ENCODE measurements around the gene NDP.

Gene NDP

DNA sequence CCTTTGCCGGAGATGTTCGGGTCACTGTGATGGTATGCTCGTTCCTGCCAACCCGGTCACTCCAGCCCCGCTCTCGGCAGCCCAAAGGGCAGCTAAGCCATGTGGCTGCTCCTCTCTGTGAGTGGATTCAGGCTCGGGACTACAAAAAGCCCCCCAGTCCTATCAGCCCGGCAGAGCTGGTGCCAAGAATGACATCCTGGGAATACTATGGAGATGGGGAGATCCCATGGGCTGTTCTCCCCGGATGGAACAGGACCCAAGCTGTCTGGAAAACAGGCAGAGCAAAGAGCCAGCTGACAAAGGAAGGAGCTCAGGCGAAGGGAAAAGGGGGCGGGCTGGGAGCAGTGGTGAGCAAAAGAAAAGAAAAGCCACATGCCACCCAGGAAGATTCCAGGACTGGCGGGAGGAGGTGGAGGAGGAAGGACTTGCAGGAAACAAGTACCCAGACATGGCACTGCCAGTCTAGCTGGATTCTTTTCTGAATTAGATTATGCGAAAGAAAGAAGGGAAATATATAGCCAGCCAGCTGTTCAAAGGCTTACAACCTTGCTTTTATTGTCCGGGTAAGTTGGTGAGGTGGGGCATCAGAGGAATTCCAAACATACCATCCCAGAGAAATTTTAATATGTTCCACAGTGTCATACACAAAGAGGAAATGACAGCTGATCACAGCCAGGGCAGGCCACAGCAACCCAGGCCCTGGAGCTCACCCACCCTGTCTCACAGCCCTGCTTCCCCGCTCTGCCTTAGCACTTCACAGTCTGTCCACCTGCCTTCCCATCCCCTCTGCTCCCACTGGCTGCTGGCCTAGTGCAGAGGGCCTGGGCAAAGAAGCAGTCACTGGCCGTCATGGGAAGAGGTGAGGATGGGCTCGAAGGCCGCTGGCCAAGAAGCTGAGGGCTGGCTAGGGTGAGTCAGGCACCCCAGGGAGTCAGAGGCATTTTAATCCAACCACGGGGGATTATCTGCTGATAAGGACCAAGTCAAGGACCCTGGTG is 3.4 kb downstream of the NDP start:
- no peaks in the 10 kb centered on the region for H3K79me1 ChIP-seq (replicated peaks; ENCODE audit: low read length, poor library complexity, severe bottlenecking)
- WGBS: 76% methylated on average over 15 of the region's 19 CpGs
- no peak overlapping the region for H2BK15ac ChIP-seq (ENCODE audit: low read depth, poor library complexity, severe bottlenecking)
- no peak overlapping the region for H3K4ac ChIP-seq (ENCODE audit: low read depth in 1 of 2, low read length in 2 of 2)
- H3K4me3 ChIP-seq (ENCODE audit: insufficient read depth in 1 of 2, low read depth in 1 of 2, low read length in 2 of 2): no peak overlapping the region
- no peak overlapping the region for H4K8ac ChIP-seq (ENCODE audit: low read length)
- H3K4me2 ChIP-seq (ENCODE audit: low read length, poor library complexity, severe bottlenecking): no peak overlapping the region
- no peak overlapping the region for H4K91ac ChIP-seq (ENCODE audit: low read length)
- H2BK5ac ChIP-seq (ENCODE audit: low read depth, low read length, poor library complexity, severe bottlenecking): no peak overlapping the region
- no peak overlapping the region for H3K18ac ChIP-seq (ENCODE audit: low read depth in 1 of 2, low read length in 2 of 2)
- H2AK5ac ChIP-seq (ENCODE audit: low read length, severe bottlenecking): no peak overlapping the region
- DNase-seq: peak; percentile 23
- H3K4me1 ChIP-seq (ENCODE audit: control insufficient read depth, insufficient read depth, low read depth, low read length): no peaks in the 10 kb centered on the region
- H3K9me3 ChIP-seq (ENCODE audit: control insufficient read depth, low read length): no peaks in the 10 kb centered on the region
- no peak overlapping the region for H3K9ac ChIP-seq (ENCODE audit: low read length)
- no peak overlapping the region for H3K14ac ChIP-seq (ENCODE audit: low read length in 2 of 2)
- no peak overlapping the region for H2BK120ac ChIP-seq (ENCODE audit: low read depth, low read length)
- H3K27ac ChIP-seq (ENCODE audit: low read length, poor library complexity, severe bottlenecking): no peak overlapping the region
- no peak overlapping the region for H2AFZ ChIP-seq (ENCODE audit: low read depth, low read length)
- no peak overlapping the region for H2BK12ac ChIP-seq (ENCODE audit: low read length in 2 of 2)
- H3K27me3 ChIP-seq (ENCODE audit: control insufficient read depth in 1 of 2, insufficient read depth in 1 of 2, low read length in 2 of 2): peaks cover 0 to 51% of the 10 kb centered on the region in 2 experiments
- no peak overlapping the region for H3K23ac ChIP-seq (ENCODE audit: low read length in 2 of 2)
- H3K36me3 ChIP-seq (ENCODE audit: control insufficient read depth in 1 of 2, insufficient read depth in 2 of 2, low read depth in 1 of 2, low read length in 2 of 2): no peaks in the 10 kb centered on the region

DNA sequence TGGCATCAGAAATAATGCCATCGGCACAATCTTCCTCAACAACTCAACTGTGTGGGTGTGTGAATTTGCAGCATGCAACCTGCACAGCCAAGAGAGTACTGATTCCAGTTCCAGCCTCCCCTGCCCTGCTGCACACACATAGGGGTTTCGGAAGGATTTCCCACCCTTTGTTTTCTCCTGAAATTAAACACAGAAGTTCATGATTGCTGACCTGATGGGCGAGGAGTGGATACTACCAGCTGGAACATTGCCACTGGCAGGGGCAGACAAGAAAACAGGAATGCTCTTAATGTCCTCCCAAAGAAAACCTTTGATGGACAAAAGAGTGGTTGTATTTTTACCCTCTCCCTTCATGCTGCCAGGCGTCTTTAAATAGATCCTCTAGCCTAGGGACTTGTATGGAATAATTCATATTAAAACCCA is 4.8 kb downstream of the NDP start:
- no peaks in the 10 kb centered on the region for H3K36me3 ChIP-seq (ENCODE audit: control insufficient read depth in 1 of 2, insufficient read depth in 2 of 2, low read depth in 1 of 2, low read length in 2 of 2)
- 92% methylated on average over 3 of the region's 4 CpGs for WGBS

DNA sequence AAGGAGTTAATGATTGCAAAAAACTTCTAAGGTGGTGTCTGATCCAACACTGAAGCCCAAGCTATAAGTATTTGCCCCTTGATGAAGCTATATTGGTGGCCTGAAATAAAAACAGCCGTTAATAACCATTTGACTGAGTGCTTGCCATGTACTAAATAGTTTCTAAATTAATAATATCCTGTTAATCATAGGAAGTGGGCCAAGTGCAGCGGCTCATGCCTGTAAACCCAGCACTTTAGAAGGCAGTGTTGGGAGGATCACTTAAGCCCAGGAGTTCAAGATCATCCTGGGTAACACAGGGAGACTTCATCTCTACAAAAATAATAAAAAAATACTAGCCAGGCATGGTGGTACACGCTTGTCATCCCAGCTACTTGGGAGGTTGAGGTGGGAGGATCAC is 8.3 kb downstream of the NDP start:
- no CpG with 5 or more reads among the region's 3 CpGs for WGBS
- no peak overlapping the region for H2BK5ac ChIP-seq (ENCODE audit: low read depth, low read length, poor library complexity, severe bottlenecking)
- no peaks in the 10 kb centered on the region for H3K4me1 ChIP-seq (ENCODE audit: control insufficient read depth, insufficient read depth, low read depth, low read length)
- H3K9me3 ChIP-seq (ENCODE audit: control insufficient read depth, low read length): peaks cover 12% of the 10 kb centered on the region
- H2AFZ ChIP-seq (ENCODE audit: low read depth, low read length): no peak overlapping the region
- DNase-seq: no peak
- H2BK12ac ChIP-seq (ENCODE audit: low read length in 2 of 2): no peak overlapping the region
- H3K4me2 ChIP-seq (ENCODE audit: low read length, poor library complexity, severe bottlenecking): no peak overlapping the region
- H4K8ac ChIP-seq (ENCODE audit: low read length): no peak overlapping the region
- no peak overlapping the region for H4K91ac ChIP-seq (ENCODE audit: low read length)
- H2AK5ac ChIP-seq (ENCODE audit: low read length, severe bottlenecking): no peak overlapping the region
- no peaks in the 10 kb centered on the region for H3K79me1 ChIP-seq (replicated peaks; ENCODE audit: low read length, poor library complexity, severe bottlenecking)
- no peaks in the 10 kb centered on the region for H3K36me3 ChIP-seq (ENCODE audit: control insufficient read depth in 1 of 2, insufficient read depth in 2 of 2, low read depth in 1 of 2, low read length in 2 of 2)
- H2BK120ac ChIP-seq (ENCODE audit: low read depth, low read length): no peak overlapping the region
- H3K4me3 ChIP-seq (ENCODE audit: insufficient read depth in 1 of 2, low read depth in 1 of 2, low read length in 2 of 2): no peak overlapping the region
- no peak overlapping the region for H3K27ac ChIP-seq (ENCODE audit: low read length, poor library complexity, severe bottlenecking)
- no peak overlapping the region for H3K4ac ChIP-seq (ENCODE audit: low read depth in 1 of 2, low read length in 2 of 2)
- peaks cover 0 to 31% of the 10 kb centered on the region in 2 experiments for H3K27me3 ChIP-seq (ENCODE audit: control insufficient read depth in 1 of 2, insufficient read depth in 1 of 2, low read length in 2 of 2)
- H2BK15ac ChIP-seq (ENCODE audit: low read depth, poor library complexity, severe bottlenecking): no peak overlapping the region
- H3K14ac ChIP-seq (ENCODE audit: low read length in 2 of 2): no peak overlapping the region
- no peak overlapping the region for H3K23ac ChIP-seq (ENCODE audit: low read length in 2 of 2)
- no peak overlapping the region for H3K18ac ChIP-seq (ENCODE audit: low read depth in 1 of 2, low read length in 2 of 2)
- H3K9ac ChIP-seq (ENCODE audit: low read length): no peak overlapping the region

More for the DNA sequence above, 4.8 kb downstream of the NDP start:
- Histone ChIP-seq H3K79me1 (replicated peaks; ENCODE audit: low read length, poor library complexity, severe bottlenecking) (no peaks in the 10 kb centered on the region), H3K9me3 (ENCODE audit: control insufficient read depth, low read length) (no peaks in the 10 kb centered on the region), H3K9ac (ENCODE audit: low read length) (no peak overlapping the region), H3K4me3 (ENCODE audit: insufficient read depth in 1 of 2, low read depth in 1 of 2, low read length in 2 of 2) (no peak overlapping the region), H3K23ac (ENCODE audit: low read length in 2 of 2) (no peak overlapping the region), H3K4ac (ENCODE audit: low read depth in 1 of 2, low read length in 2 of 2) (no peak overlapping the region), H3K18ac (ENCODE audit: low read depth in 1 of 2, low read length in 2 of 2) (no peak overlapping the region), H3K14ac (ENCODE audit: low read length in 2 of 2) (no peak overlapping the region), H3K4me2 (ENCODE audit: low read length, poor library complexity, severe bottlenecking) (no peak overlapping the region), H3K4me1 (ENCODE audit: control insufficient read depth, insufficient read depth, low read depth, low read length) (no peaks in the 10 kb centered on the region), H3K27me3 (ENCODE audit: control insufficient read depth in 1 of 2, insufficient read depth in 1 of 2, low read length in 2 of 2) (peaks cover 0 to 49% of the 10 kb centered on the region in 2 experiments), H2BK12ac (ENCODE audit: low read length in 2 of 2) (no peak overlapping the region), H2AK5ac (ENCODE audit: low read length, severe bottlenecking) (no peak overlapping the region), H4K8ac (ENCODE audit: low read length) (no peak overlapping the region), H2BK120ac (ENCODE audit: low read depth, low read length) (no peak overlapping the region), H3K27ac (ENCODE audit: low read length, poor library complexity, severe bottlenecking) (no peak overlapping the region), H2BK5ac (ENCODE audit: low read depth, low read length, poor library complexity, severe bottlenecking) (no peak overlapping the region), H2AFZ (ENCODE audit: low read depth, low read length) (no peak overlapping the region), H2BK15ac (ENCODE audit: low read depth, poor library complexity, severe bottlenecking) (no peak overlapping the region), H4K91ac (ENCODE audit: low read length) (no peak overlapping the region)
- DNase-seq: no peak

DNA sequence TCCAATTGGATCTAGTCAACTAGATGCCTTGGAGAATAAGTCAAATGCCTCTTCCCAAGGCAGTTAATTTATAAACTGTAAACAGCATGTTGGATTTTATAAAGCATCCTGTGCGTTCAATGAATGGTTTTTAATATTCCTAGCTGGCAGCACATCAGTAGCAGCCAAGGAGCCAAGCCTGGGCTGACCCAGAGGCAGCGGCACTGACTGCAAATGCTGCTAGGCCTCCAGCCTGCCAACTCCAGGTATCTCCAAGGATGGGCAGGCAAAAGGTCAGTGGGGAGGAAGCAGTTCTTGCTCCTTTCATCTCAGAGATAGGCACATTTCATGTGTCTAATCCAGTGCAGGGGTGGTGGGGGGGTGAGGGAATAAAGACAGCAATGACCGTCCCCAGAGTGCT is 9.5 kb downstream of the NDP start:
- Histone ChIP-seq H3K4me3 (ENCODE audit: insufficient read depth in 1 of 2, low read depth in 1 of 2, low read length in 2 of 2) (no peak overlapping the region), H4K8ac (ENCODE audit: low read length) (no peak overlapping the region), H4K91ac (ENCODE audit: low read length) (no peak overlapping the region), H2AK5ac (ENCODE audit: low read length, severe bottlenecking) (no peak overlapping the region), H2AFZ (ENCODE audit: low read depth, low read length) (no peak overlapping the region), H3K27ac (ENCODE audit: low read length, poor library complexity, severe bottlenecking) (no peak overlapping the region), H3K79me1 (replicated peaks; ENCODE audit: low read length, poor library complexity, severe bottlenecking) (no peaks in the 10 kb centered on the region), H2BK120ac (ENCODE audit: low read depth, low read length) (no peak overlapping the region), H3K9me3 (ENCODE audit: control insufficient read depth, low read length) (peaks cover 12% of the 10 kb centered on the region), H3K4me1 (ENCODE audit: control insufficient read depth, insufficient read depth, low read depth, low read length) (no peaks in the 10 kb centered on the region), H3K23ac (ENCODE audit: low read length in 2 of 2) (no peak overlapping the region), H3K4me2 (ENCODE audit: low read length, poor library complexity, severe bottlenecking) (no peak overlapping the region), H3K36me3 (ENCODE audit: control insufficient read depth in 1 of 2, insufficient read depth in 2 of 2, low read depth in 1 of 2, low read length in 2 of 2) (no peaks in the 10 kb centered on the region), H3K9ac (ENCODE audit: low read length) (no peak overlapping the region), H2BK12ac (ENCODE audit: low read length in 2 of 2) (no peak overlapping the region), H2BK5ac (ENCODE audit: low read depth, low read length, poor library complexity, severe bottlenecking) (no peak overlapping the region), H3K27me3 (ENCODE audit: control insufficient read depth in 1 of 2, insufficient read depth in 1 of 2, low read length in 2 of 2) (peaks cover 0 to 34% of the 10 kb centered on the region in 2 experiments), H2BK15ac (ENCODE audit: low read depth, poor library complexity, severe bottlenecking) (no peak overlapping the region), H3K14ac (ENCODE audit: low read length in 2 of 2) (no peak overlapping the region), H3K18ac (ENCODE audit: low read depth in 1 of 2, low read length in 2 of 2) (no peak overlapping the region), H3K4ac (ENCODE audit: low read depth in 1 of 2, low read length in 2 of 2) (no peak overlapping the region)
- 97% methylated on average over 2 of the region's 3 CpGs for WGBS
- no peak for DNase-seq
